H1 (cell line): ENCODE results near the gene IFRD1. TPM values are rescaled to one million over a fixed set of nuclear protein-coding genes. Genes with fewer than 3 reads are reported as not detected.

Experiments used
- CTCF ChIA-PET: fragments of 300-600 bp; sonication (Branson Sonifier 250); formaldehyde crosslinking; loops from one replicate; lab custom pipeline; 2021; ENCODE audit not compliant: partially characterized antibody; lab: Charles Lee
- POLR2A ChIA-PET: fragments of 300-600 bp; sonication (Branson Sonifier 250); formaldehyde crosslinking; loops from one replicate; lab custom pipeline; 2021; ENCODE audit warnings: inconsistent platforms; ENCODE audit not compliant: partially characterized antibody; lab: Charles Lee
- DNase-seq, 2 experiments: peaks; one replicate each; pipeline versions ENCODE4 v3.0.0 to v3.0.0-alpha.2; 2010 to 2022; ENCODE audit warnings: low spot score in 2 of 2, low read depth in 1 of 2, mixed read lengths in 1 of 2
- FAIRE-seq: peaks from 2 replicates; lab custom pipeline; 2011; peaks lifted over from hg19 to GRCh38; lab: Jason Lieb, UNC
- H2AFZ ChIP-seq: 2 replicates; pipeline ENCODE4 v1.8.1; 2012; ENCODE audit warnings: low read length, inconsistent platforms
- H2AK5ac ChIP-seq: 2 replicates; pipeline ENCODE4 v1.6.1; 2013; ENCODE audit warnings: low read depth, low read length
- H2BK120ac ChIP-seq: replicated peaks from 2 replicates; pipeline ENCODE3; 2013; ENCODE audit warnings: low read depth, low read length, inconsistent platforms
- H2BK12ac ChIP-seq: 2 replicates; pipeline ENCODE4 v1.6.1; 2013; ENCODE audit warnings: low read depth, low read length
- H2BK15ac ChIP-seq: 2 replicates; pipeline ENCODE4 v1.6.1; 2013; ENCODE audit warnings: low read length
- H2BK20ac ChIP-seq: 2 replicates; pipeline ENCODE4 v1.6.1; 2013; ENCODE audit warnings: low read length
- H2BK5ac ChIP-seq: 2 replicates; pipeline ENCODE4 v1.6.1; 2013; ENCODE audit warnings: low read depth, low read length
- H3K14ac ChIP-seq: 2 replicates; pipeline ENCODE4 v1.6.1; 2013; ENCODE audit warnings: inconsistent platforms; ENCODE audit not compliant: insufficient read length
- H3K18ac ChIP-seq: 2 replicates; pipeline ENCODE4 v1.6.1; 2013; ENCODE audit warnings: low read length; ENCODE audit errors: extremely low read depth
- H3K23ac ChIP-seq: 2 replicates; pipeline ENCODE4 v1.6.1; 2013; ENCODE audit warnings: inconsistent platforms; ENCODE audit not compliant: insufficient read length
- H3K23me2 ChIP-seq: 2 replicates; pipeline ENCODE4 v1.6.1; 2013; ENCODE audit warnings: low read depth, low read length
- H3K27ac ChIP-seq: 2 replicates; pipeline ENCODE4 v1.6.1; 2011; ENCODE audit warnings: low read depth, low read length, inconsistent platforms
- H3K27me3 ChIP-seq, 4 experiments: replicated peaks in 1 of 4; 1 replicate in 1 of 4; 2 replicates in 3 of 4; pipeline versions ENCODE4 v1.6.1 to v1.8.1; 2011 to 2013; ENCODE audit warnings: low read length in 3 of 4, mild to moderate bottlenecking in 3 of 4, inconsistent platforms in 2 of 4, mixed read lengths in 2 of 4, moderate library complexity in 1 of 4; ENCODE audit not compliant: control insufficient read depth in 3 of 4, insufficient read depth in 3 of 4; ENCODE audit errors: extremely low read depth in 1 of 4
- H3K36me3 ChIP-seq, 4 experiments: 2 replicates each; pipeline versions ENCODE4 v1.6.1 to v1.8.1; 2011 to 2013; ENCODE audit warnings: mild to moderate bottlenecking in 4 of 4, low read length in 3 of 4, moderate library complexity in 2 of 4, control low read depth in 1 of 4, inconsistent platforms in 1 of 4; ENCODE audit not compliant: insufficient read depth in 4 of 4, control insufficient read depth in 2 of 4
- H3K4ac ChIP-seq: replicated peaks from 2 replicates; pipeline ENCODE3; 2013; ENCODE audit warnings: low read length, low read depth, mixed read lengths, inconsistent platforms; ENCODE audit not compliant: insufficient read length
- H3K4me1 ChIP-seq, 4 experiments: replicated peaks in 1 of 4; 1 replicate in 1 of 4; 2 replicates in 3 of 4; pipeline versions ENCODE4 v1.6.1 to v1.8.1; 2011 to 2013; ENCODE audit warnings: low read length in 3 of 4, inconsistent platforms in 2 of 4, mixed read lengths in 1 of 4; ENCODE audit not compliant: insufficient read depth in 4 of 4, control insufficient read depth in 3 of 4
- H3K4me2 ChIP-seq, 2 experiments: 2 replicates each; pipeline versions ENCODE4 v1.6.1 to v1.8.1; 2011 to 2013; ENCODE audit warnings: low read depth in 2 of 2, low read length in 2 of 2, control low read depth in 1 of 2, inconsistent platforms in 1 of 2, mild to moderate bottlenecking in 1 of 2; ENCODE audit not compliant: insufficient read depth in 1 of 2
- H3K4me3 ChIP-seq, 4 experiments: fragments of 200-600, 300-600 bp in 1 of 4; sonication (generic), shearing (Covaris generic), sonication (Bioruptor Twin) in 1 of 4; 2 replicates each; pipeline versions ENCODE4 v1.5.1 to v1.8.1; 2011 to 2016; ENCODE audit warnings: low read length in 4 of 4, low read depth in 3 of 4, control low read depth in 2 of 4, inconsistent platforms in 2 of 4, mild to moderate bottlenecking in 2 of 4, mixed read lengths in 1 of 4, moderate library complexity in 1 of 4; ENCODE audit not compliant: insufficient read depth in 2 of 4; ENCODE audit errors: extremely low read depth in 1 of 4
- H3K56ac ChIP-seq: replicated peaks from 2 replicates; pipeline ENCODE3; 2013; ENCODE audit warnings: low read depth, mild to moderate bottlenecking, mixed read lengths, low read length, inconsistent platforms; ENCODE audit not compliant: insufficient read length
- H3K79me1 ChIP-seq: 2 replicates; pipeline ENCODE4 v1.6.1; 2013; ENCODE audit warnings: low read depth, low read length, control low read depth
- H3K79me2 ChIP-seq, 2 experiments: 2 replicates each; pipeline versions ENCODE4 v1.6.1 to v1.8.1; 2012 to 2013; ENCODE audit warnings: low read length in 2 of 2, mild to moderate bottlenecking in 2 of 2, inconsistent platforms in 1 of 2; ENCODE audit not compliant: insufficient read depth in 2 of 2, control insufficient read depth in 1 of 2
- H3K9ac ChIP-seq, 4 experiments: replicated peaks in 1 of 4; 1 replicate in 1 of 4; 2 replicates in 3 of 4; pipeline versions ENCODE4 v1.6.1 to v1.8.1; 2011 to 2013; ENCODE audit warnings: low read depth in 3 of 4, low read length in 3 of 4, control low read depth in 2 of 4, mild to moderate bottlenecking in 2 of 4, moderate library complexity in 2 of 4, inconsistent platforms in 1 of 4; ENCODE audit errors: extremely low read depth in 1 of 4
- H3K9me3 ChIP-seq, 2 experiments: 2 replicates each; pipeline versions ENCODE4 v1.6.1 to v1.8.1; 2012 to 2013; ENCODE audit warnings: mild to moderate bottlenecking in 2 of 2, moderate library complexity in 2 of 2, control low read depth in 1 of 2, inconsistent platforms in 1 of 2, low read depth in 1 of 2, low read length in 1 of 2, mixed read lengths in 1 of 2; ENCODE audit not compliant: insufficient read depth in 2 of 2
- H4K20me1 ChIP-seq, 2 experiments: replicated peaks in 1 of 2; 2 replicates each; pipeline versions ENCODE3 to v1.8.1; 2011 to 2013; ENCODE audit warnings: inconsistent platforms in 2 of 2, low read length in 2 of 2, mild to moderate bottlenecking in 1 of 2; ENCODE audit not compliant: insufficient read depth in 2 of 2, control insufficient read depth in 1 of 2
- H4K5ac ChIP-seq: 2 replicates; pipeline ENCODE4 v1.6.1; 2013; ENCODE audit warnings: low read length, low read depth, mixed read lengths, inconsistent platforms; ENCODE audit not compliant: insufficient read length
- H4K8ac ChIP-seq: 2 replicates; pipeline ENCODE4 v1.8.0; 2013; ENCODE audit warnings: mild to moderate bottlenecking, moderate library complexity, low read length, inconsistent platforms; ENCODE audit not compliant: insufficient read depth; ENCODE audit errors: extremely low read depth
- H4K91ac ChIP-seq: replicated peaks from 2 replicates; pipeline ENCODE3; 2013; ENCODE audit warnings: low read length, mixed read lengths, inconsistent platforms; ENCODE audit not compliant: insufficient read length
- CTBP2 ChIP-seq: IDR thresholded peaks from 2 replicates; pipeline ENCODE4 v1.7.0; 2011; ENCODE audit warnings: borderline replicate concordance, mild to moderate bottlenecking, moderate library complexity, mixed read lengths, low read length; ENCODE audit not compliant: insufficient read depth, insufficient read length
- HDAC6 ChIP-seq: IDR thresholded peaks from one replicate; pipeline ENCODE4 v1.7.1; 2012; ENCODE audit warnings: low read depth, mild to moderate bottlenecking, inconsistent platforms, low read length, moderate library complexity
- POLR2A ChIP-seq, 2 experiments: IDR thresholded peaks; 1 replicate in 1 of 2; 2 replicates in 1 of 2; pipeline ENCODE4 v1.6.1; 2011; ENCODE audit warnings: low read depth in 2 of 2, low read length in 2 of 2, mild to moderate bottlenecking in 2 of 2; ENCODE audit errors: control extremely low read depth in 1 of 2
- RAD21 ChIP-seq, 2 experiments: IDR thresholded peaks in 1 of 2; conservative IDR thresholded peaks in 1 of 2; 2 replicates each; pipeline ENCODE4 v1.6.1; 2011; ENCODE audit warnings: low read depth in 2 of 2, low read length in 2 of 2, improper control_type of control experiment in 1 of 2, inconsistent platforms in 1 of 2, mild to moderate bottlenecking in 1 of 2, moderate library complexity in 1 of 2
- SIN3A ChIP-seq, 2 experiments: IDR thresholded peaks in 1 of 2; conservative IDR thresholded peaks in 1 of 2; 2 replicates each; pipeline ENCODE4 v1.6.1; 2011 to 2012; ENCODE audit warnings: low read length in 2 of 2, improper control_type of control experiment in 1 of 2, low read depth in 1 of 2, mild to moderate bottlenecking in 1 of 2
- TAF1 ChIP-seq: IDR thresholded peaks from 2 replicates; pipeline ENCODE4 v1.6.1; 2011; ENCODE audit warnings: mild to moderate bottlenecking, low read depth, low read length
- WGBS, 2 experiments: shearing (Covaris generic) in 1 of 2; methylation state at CpG; one replicate each; pipeline versions ENCODE4 v1.1.6 to v1.1.7; 2013 to 2015; ENCODE audit warnings: low lambda C conversion rate in 2 of 2, mixed read lengths in 2 of 2, inconsistent platforms in 1 of 2, low coverage in 1 of 2, missing lambda C conversion rate in 1 of 2; ENCODE audit not compliant: insufficient replicate concordance in 2 of 2, insufficient coverage in 1 of 2, insufficient read length in 1 of 2; ENCODE audit errors: extremely low coverage in 1 of 2, missing lambda C conversion rate in 1 of 2; 5-methylcytosine and 5-hydroxymethylcytosine counted together
- polyA plus RNA-seq, 7 experiments: library from polyadenylated mRNA; depleted of rRNA in 3 of 7; stranded (reverse) in 5 of 7; unstranded in 2 of 7; fragments of >200 nt in 5 of 7; fragments of 200-250 nt in 2 of 7; gene quantifications; 1 replicate in 5 of 7; 2 replicates in 1 of 7; 4 replicates in 1 of 7; pipeline versions ENCODE4 v1.2.1 to v1.2.3, GENCODE V29; 2011 to 2013; ENCODE audit warnings: missing spikeins in 2 of 7, mixed read lengths in 2 of 7
- total RNA-seq: library from RNA; stranded (reverse); fragmentation: NEBNext Ultra II Directional; extraction: Animal tissue kit (Norgen Biotek cat#: 25700); gene quantifications from 2 replicates; pipeline ENCODE4 v1.2.1, GENCODE V29; 2021
- TF ChIP-seq, protein P1 (sequence below), 3 experiments: IDR thresholded peaks; 1 replicate in 2 of 3; 2 replicates in 1 of 3; pipeline versions ENCODE4 v1.5.1 to v1.6.1; 2011; ENCODE audit warnings: low read length in 3 of 3, mild to moderate bottlenecking in 3 of 3, inconsistent platforms in 2 of 3, low read depth in 1 of 3, moderate library complexity in 1 of 3; ENCODE audit not compliant: insufficient read depth in 1 of 3; ENCODE audit errors: control extremely low read depth in 1 of 3

Gene IFRD1
- total and polyA plus RNA-seq, 2 of the 8 experiments (the other 6 are each of a cell fraction or from before 2014, with no cell fraction given), result 23.0 to 50.4 TPM

DNA sequence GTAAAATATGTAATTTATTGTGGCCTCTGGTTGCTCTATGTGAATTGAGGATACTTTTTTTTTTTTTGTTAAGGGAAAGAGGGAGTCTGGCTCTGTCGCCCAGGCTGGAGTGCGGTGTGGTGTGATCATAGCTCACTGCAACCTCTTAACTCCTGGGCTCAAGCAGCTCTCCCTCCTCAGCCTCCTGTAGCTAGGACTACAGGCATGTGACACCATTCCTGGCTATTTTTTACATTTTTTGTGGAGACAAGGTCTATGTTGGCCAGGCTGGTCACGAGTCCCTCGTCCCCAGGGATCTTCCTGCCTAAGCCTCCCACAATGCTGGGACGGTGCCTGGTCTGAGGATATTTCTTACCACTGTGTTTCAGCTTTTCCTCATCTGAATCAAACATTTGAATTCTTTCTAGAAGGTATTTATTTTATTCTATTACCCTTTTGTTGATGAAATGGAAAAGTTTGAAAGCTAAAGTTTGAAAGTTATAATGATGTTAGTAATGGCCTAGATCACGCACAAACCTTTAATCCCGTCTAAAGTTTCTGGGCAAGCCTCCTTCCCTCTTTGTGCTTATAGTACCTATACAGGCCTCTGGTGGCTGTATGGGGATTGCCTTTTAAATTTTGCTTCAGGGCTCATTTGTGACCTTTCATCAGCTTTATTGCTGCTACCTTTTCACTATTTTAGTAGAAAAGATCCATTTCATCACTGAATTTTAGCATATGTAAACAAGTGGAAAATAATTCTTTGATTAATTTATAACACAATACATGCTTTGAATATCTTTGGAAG is 2.0 kb downstream of the IFRD1 start:
- 24% methylated on average over 7 of the region's 7 CpGs; no CpG with 5 or more reads in 1 of the 2 experiments for WGBS, 2 experiments
- Histone ChIP-seq H2AK5ac (no peak overlapping the region), H3K14ac (no peak overlapping the region), H3K56ac (no peak overlapping the region), H3K4ac (no peak overlapping the region), H3K9ac (peak overlapping the region in 3 of 4 experiments; percentile 43 to 94 (median 63); a peak in 4 of 7 replicates), H3K36me3 (peaks cover 4 to 19% (median 12%) of the 10 kb centered on the region in 4 experiments; a peak in 6 of 8 replicates), H3K27me3 (no peaks in the 10 kb centered on the region), H4K5ac (no peak overlapping the region), H2BK20ac (no peak overlapping the region), H3K4me3 (peak overlapping the region; percentile 76 to 98 (median 87)), H3K27ac (0 out of 2 replicates have a peak overlapping the region, but pooled peaks have one; percentile 32), H3K4me1 (peaks cover 0 to 8% (median under 1%) of the 10 kb centered on the region in 4 experiments; a peak in 2 of 7 replicates), H4K8ac (no peak overlapping the region), H2BK12ac (no peak overlapping the region), H2BK5ac (no peak overlapping the region), H3K23ac (no peak overlapping the region), H2BK120ac (no peak overlapping the region), H4K91ac (no peak overlapping the region), H3K79me2 (peaks cover 8 to 54% of the 10 kb centered on the region in 2 experiments; a peak in 3 of 4 replicates), H3K79me1 (no peaks in the 10 kb centered on the region), H3K23me2 (peaks cover 5% of the 10 kb centered on the region; the same call in 1 of the 2 replicates), H2AFZ (no peak overlapping the region), H2BK15ac (no peak overlapping the region), H3K18ac (no peak overlapping the region), H3K9me3 (no peaks in the 10 kb centered on the region), H4K20me1 (peaks cover 2 to 5% of the 10 kb centered on the region in 2 experiments), H3K4me2 (peak overlapping the region; percentile 67 to 92)
- peak in 1 of 2 experiments; percentile 51 for DNase-seq
- CTCF ChIA-PET, result interaction anchor here (0.6 to 2.7 kb wide), 16 partner anchors 9 to 689 kb away, joined by 3 to 16 read pairs (median 4); partner anchors contain the start of gene LSMEM1
- POLR2A ChIA-PET, result interaction anchor here (0.6 to 4.9 kb wide), 17 partner anchors 10 to 709 kb away, joined by 3 to 75 read pairs (median 14); partner anchors contain the start of genes DOCK4 and ZNF277
- FAIRE-seq, result no peak
- TF ChIP-seq POLR2A (IDR thresholded peaks at IDR 0.05; ENCODE audit: control extremely low read depth in 1 of 2, low read depth in 2 of 2, low read length in 2 of 2), result peak in 1 of 2 experiments; percentile 36; a peak in 1 of 3 replicates
- no peak for TF ChIP-seq CTBP2
- TF ChIP-seq HDAC6, result no peak
- TF ChIP-seq, protein P1, sequence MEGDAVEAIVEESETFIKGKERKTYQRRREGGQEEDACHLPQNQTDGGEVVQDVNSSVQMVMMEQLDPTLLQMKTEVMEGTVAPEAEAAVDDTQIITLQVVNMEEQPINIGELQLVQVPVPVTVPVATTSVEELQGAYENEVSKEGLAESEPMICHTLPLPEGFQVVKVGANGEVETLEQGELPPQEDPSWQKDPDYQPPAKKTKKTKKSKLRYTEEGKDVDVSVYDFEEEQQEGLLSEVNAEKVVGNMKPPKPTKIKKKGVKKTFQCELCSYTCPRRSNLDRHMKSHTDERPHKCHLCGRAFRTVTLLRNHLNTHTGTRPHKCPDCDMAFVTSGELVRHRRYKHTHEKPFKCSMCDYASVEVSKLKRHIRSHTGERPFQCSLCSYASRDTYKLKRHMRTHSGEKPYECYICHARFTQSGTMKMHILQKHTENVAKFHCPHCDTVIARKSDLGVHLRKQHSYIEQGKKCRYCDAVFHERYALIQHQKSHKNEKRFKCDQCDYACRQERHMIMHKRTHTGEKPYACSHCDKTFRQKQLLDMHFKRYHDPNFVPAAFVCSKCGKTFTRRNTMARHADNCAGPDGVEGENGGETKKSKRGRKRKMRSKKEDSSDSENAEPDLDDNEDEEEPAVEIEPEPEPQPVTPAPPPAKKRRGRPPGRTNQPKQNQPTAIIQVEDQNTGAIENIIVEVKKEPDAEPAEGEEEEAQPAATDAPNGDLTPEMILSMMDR (IDR thresholded peaks at IDR 0.05; ENCODE audit: control extremely low read depth in 1 of 3, insufficient read depth in 1 of 3, low read depth in 1 of 3, low read length in 3 of 3), result peak in 2 of 3 experiments; percentile 18 to 40; a peak in 1 of 4 replicates
- peak; percentile 40 to 47; a peak in 3 of 4 replicates for TF ChIP-seq RAD21 (IDR thresholded peaks at IDR 0.05 in 1 of 2, conservative IDR thresholded peaks at IDR 0.05 in 1 of 2; ENCODE audit: low read depth in 2 of 2, low read length in 2 of 2)
- peak; percentile 53; the same call in 1 of the 2 replicates for TF ChIP-seq TAF1
- TF ChIP-seq SIN3A (conservative IDR thresholded peaks at IDR 0.05 in 1 of 2, IDR thresholded peaks at IDR 0.05 in 1 of 2; ENCODE audit: low read depth in 1 of 2, low read length in 2 of 2), result peak in 1 of 2 experiments; percentile 59; a peak in 1 of 4 replicates
